Cardiac muscle cell (in vitro differentiated cells and primary cell): ENCODE measurements around the gene SEC14L3. TPM values are rescaled to one million over a fixed set of nuclear protein-coding genes. Genes with fewer than 3 reads are reported as not detected.

ENCODE experiments used
- DNase-seq, 2 donors: peaks; one replicate each; pipeline versions ENCODE4 v3.0.0 to v3.0.0-alpha.2; 2010 to 2017; ENCODE audit warnings: low read depth in 1 of 2, low spot score in 1 of 2
- H3K27ac ChIP-seq: fragments of 200-600 bp; sonication (generic); 2 replicates; pipeline ENCODE4 v1.5.1; 2016
- H3K27me3 ChIP-seq: fragments of 200-600 bp; sonication (generic); 2 replicates; pipeline ENCODE4 v1.6.0; 2016; ENCODE audit warnings: control low read depth
- H3K36me3 ChIP-seq: fragments of 200-600 bp; sonication (generic); 2 replicates; pipeline ENCODE4 v1.5.1; 2016; ENCODE audit warnings: control low read depth
- H3K4me1 ChIP-seq: fragments of 200-600 bp; sonication (generic); 2 replicates; pipeline ENCODE4 v1.8.1; 2017; ENCODE audit warnings: low read depth, mild to moderate bottlenecking, mixed run types
- H3K4me3 ChIP-seq: fragments of 200-600 bp; sonication (generic); 2 replicates; pipeline ENCODE4 v1.5.1; 2016; ENCODE audit warnings: mild to moderate bottlenecking
- H3K9me3 ChIP-seq: fragments of 200-600 bp; sonication (generic); 2 replicates; pipeline ENCODE4 v1.5.1; 2017; ENCODE audit warnings: low read depth, mild to moderate bottlenecking, control low read depth
- CTCF ChIP-seq: IDR thresholded peaks from 2 replicates; pipeline ENCODE4 v1.5.1; 2012; ENCODE audit warnings: low read depth, mild to moderate bottlenecking, low read length
- polyA plus RNA-seq: library from polyadenylated mRNA; unstranded; fragments of >200 nt; fragmentation: Nextera tagmentation; extraction: Ambion mirVana; gene quantifications from 2 replicates; pipeline ENCODE4 v1.2.1, GENCODE V29; 2016
- total RNA-seq: library from RNA; depleted of rRNA; stranded (reverse); fragments of >200 nt; gene quantifications from 2 replicates; pipeline ENCODE4 v1.2.3, GENCODE V29; 2016

Gene SEC14L3
- total and polyA plus RNA-seq, 2 experiments from 2014 or later: not detected

GRCh38 chr22:30427871-30428270, 43.9 kb downstream of the SEC14L3 start:
- no peak overlapping the region for H3K27ac ChIP-seq
- TF ChIP-seq CTCF: no peak
- no peak for DNase-seq
- H3K27me3 ChIP-seq: no peaks in the 10 kb centered on the region
- no peaks in the 10 kb centered on the region for H3K4me1 ChIP-seq
- H3K36me3 ChIP-seq: peaks cover 4% of the 10 kb centered on the region
- H3K4me3 ChIP-seq: no peak overlapping the region
- no peaks in the 10 kb centered on the region for H3K9me3 ChIP-seq

- Histone ChIP-seq H3K4me1 (peaks cover 11% of the 10 kb centered on the region), H3K27ac (no peak overlapping the region), H3K36me3 (peaks cover 4% of the 10 kb centered on the region), H3K4me3 (peak overlapping the region; percentile 58), H3K27me3 (no peaks in the 10 kb centered on the region), H3K9me3 (no peaks in the 10 kb centered on the region)
- peak; percentile 73 for TF ChIP-seq CTCF
- peak; percentile 72 to 78 for DNase-seq
Measured at GRCh38 chr22:30426388-30427353, 45.1 kb downstream of the SEC14L3 start.

- H3K9me3 ChIP-seq: no peaks in the 10 kb centered on the region
- no peaks in the 10 kb centered on the region for H3K27me3 ChIP-seq
- H3K4me1 ChIP-seq: peaks cover 20% of the 10 kb centered on the region
- peak within 1 kb of the TSS; percentile 58 for H3K4me3 ChIP-seq
- no peak for TF ChIP-seq CTCF
- H3K36me3 ChIP-seq: peaks cover 4% of the 10 kb centered on the region
- peak; percentile 76 to 84 for DNase-seq
- peak within 1 kb of the TSS; percentile 90 for H3K27ac ChIP-seq
Measured at GRCh38 chr22:30425616-30426387, 46.0 kb downstream of the SEC14L3 start, which contains the start of gene MTFP1. MTFP1 (plus strand) TSS chr22:30425768; CDS start chr22:30425880, 112 bp downstream.

GRCh38 chr22:30425327-30425615, 46.5 kb downstream of the SEC14L3 start:
- Histone ChIP-seq H3K4me1 (peaks cover 20% of the 10 kb centered on the region), H3K27ac (peak overlapping the region; percentile 38), H3K9me3 (no peaks in the 10 kb centered on the region), H3K36me3 (peaks cover 4% of the 10 kb centered on the region), H3K4me3 (peak overlapping the region; percentile 58), H3K27me3 (no peaks in the 10 kb centered on the region)
- no peak for TF ChIP-seq CTCF
- DNase-seq: no peak

GRCh38 chr22:30424534-30425326, 47.1 kb downstream of the SEC14L3 start:
- Histone ChIP-seq H3K36me3 (peaks cover 4% of the 10 kb centered on the region), H3K9me3 (no peaks in the 10 kb centered on the region), H3K27ac (peak overlapping the region; percentile 90), H3K4me3 (peak overlapping the region; percentile 58), H3K27me3 (no peaks in the 10 kb centered on the region), H3K4me1 (peaks cover 20% of the 10 kb centered on the region)
- peak in 1 of 2 donors; percentile 23 for DNase-seq
- TF ChIP-seq CTCF: no peak
